Activated CD8-positive, alpha-beta T cell treated with anti-CD3 and anti-CD28 coated beads, Interleukin-2, amount 10 ng/mL, durations not matched to agents 7 days and 5 days (primary cell): ENCODE results near the gene HSPA1B. TPM values are rescaled to one million over a fixed set of nuclear protein-coding genes. Genes with fewer than 3 reads are reported as not detected.
A peak's percentile ranks its signal among the peaks of the same experiment; 100 is the strongest.

Experiments used
- ATAC-seq: fragments of 150-1000 bp; cut with Tn5 transposase; one replicate; pipeline ENCODE4 v1.10.0; 2021; ENCODE audit warnings: moderate library complexity
- CTCF ChIA-PET: fragments of 350-600 bp; sonication (Branson Sonifier 250); formaldehyde crosslinking; loops from one replicate; lab custom pipeline; 2021; ENCODE audit warnings: antibody characterized with exemption; lab: Charles Lee
- POLR2A ChIA-PET: fragments of 350-600 bp; sonication (Branson Sonifier 250); formaldehyde crosslinking; loops from one replicate; lab custom pipeline; 2021; ENCODE audit warnings: antibody characterized with exemption; lab: Charles Lee
- DNase-seq: peaks from one replicate; pipeline ENCODE4 v3.0.0-alpha.2; 2020
- H3K27ac Mint-ChIP-seq: one replicate; pipeline ENCODE4 v1.8.0; 2021; ENCODE audit warnings: mild to moderate bottlenecking, mixed read lengths
- H3K27me3 Mint-ChIP-seq: one replicate; pipeline ENCODE4 v1.8.0; 2021; ENCODE audit warnings: low read depth, mixed read lengths
- H3K36me3 Mint-ChIP-seq: one replicate; pipeline ENCODE4 v1.8.0; 2021; ENCODE audit warnings: low read depth, mixed read lengths
- H3K4me1 Mint-ChIP-seq: one replicate; pipeline ENCODE4 v1.8.0; 2021; ENCODE audit warnings: low read depth, mixed read lengths
- H3K4me3 Mint-ChIP-seq: one replicate; pipeline ENCODE4 v1.8.0; 2021; ENCODE audit warnings: mild to moderate bottlenecking, mixed read lengths
- H3K9me3 Mint-ChIP-seq: one replicate; pipeline ENCODE4 v1.8.0; 2022; ENCODE audit warnings: mixed read lengths; ENCODE audit not compliant: insufficient read depth
- total RNA-seq, 2 experiments: library from RNA; stranded (reverse); gene quantifications; one replicate each; pipeline ENCODE4 v1.2.3, GENCODE V29; 2021

The HSPA1B gene
- total RNA-seq = 10 to 100 TPM; 84.6 to 87.1 TPM

DNA sequence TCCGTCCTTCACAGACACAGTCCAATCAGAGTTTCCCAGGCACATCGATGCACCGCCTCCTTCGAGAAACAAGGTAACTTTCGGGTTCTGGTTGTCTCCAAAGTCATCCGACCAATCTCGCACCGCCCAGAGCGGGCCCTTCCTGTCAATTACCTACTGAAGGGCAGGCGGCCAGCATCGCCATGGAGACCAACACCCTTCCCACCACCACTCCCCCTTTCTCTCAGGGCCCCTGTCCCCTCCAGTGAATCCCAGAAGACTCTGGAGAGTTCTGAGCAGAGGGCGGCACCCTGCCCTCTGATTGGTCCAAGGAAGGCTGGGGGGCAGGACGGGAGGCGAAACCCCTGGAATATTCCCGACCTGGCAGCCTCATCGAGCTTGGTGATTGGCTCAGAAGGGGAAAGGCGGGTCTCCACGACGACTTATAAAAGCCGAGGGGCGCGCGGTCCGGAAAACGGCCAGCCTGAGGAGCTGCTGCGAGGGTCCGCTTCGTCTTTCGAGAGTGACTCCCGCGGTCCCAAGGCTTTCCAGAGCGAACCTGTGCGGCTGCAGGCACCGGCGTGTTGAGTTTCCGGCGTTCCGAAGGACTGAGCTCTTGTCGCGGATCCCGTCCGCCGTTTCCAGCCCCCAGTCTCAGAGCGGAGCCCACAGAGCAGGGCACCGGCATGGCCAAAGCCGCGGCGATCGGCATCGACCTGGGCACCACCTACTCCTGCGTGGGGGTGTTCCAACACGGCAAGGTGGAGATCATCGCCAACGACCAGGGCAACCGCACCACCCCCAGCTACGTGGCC is at the start of gene HSPA1B:
TSS of gene HSPA1B (plus strand) at position 453 of the 794 bp plus-strand sequence. CDS start at position 666, 213 bp downstream.
- DNase-seq (peak; percentile 99), ATAC-seq (peak; percentile 78)
- Mint-ChIP-seq H3K27ac (peak within 1 kb of the TSS; percentile 93), H3K4me3 (peak within 1 kb of the TSS; percentile 86), H3K4me1 (peaks cover 53% of the 10 kb centered on the region), H3K36me3 (peaks cover 27% of the 10 kb centered on the region), H3K27me3 (no peaks in the 10 kb centered on the region), H3K9me3 (no peaks in the 10 kb centered on the region)
- POLR2A ChIA-PET = interaction anchor here (0.7 to 3.4 kb wide), 13 partner anchors 9 to 235 kb away, joined by 3 to 33 read pairs (median 6); partner anchors contain the start of genes ABHD16A, BAG6, CLIC1 and CSNK2B
- CTCF ChIA-PET = interaction anchor here (0.9 to 2.8 kb wide), 13 partner anchors 13 to 276 kb away, joined by 3 to 17 read pairs (median 4); partner anchors contain the start of genes CLIC1, DDAH2, HSPA1A and HSPA1L

DNA sequence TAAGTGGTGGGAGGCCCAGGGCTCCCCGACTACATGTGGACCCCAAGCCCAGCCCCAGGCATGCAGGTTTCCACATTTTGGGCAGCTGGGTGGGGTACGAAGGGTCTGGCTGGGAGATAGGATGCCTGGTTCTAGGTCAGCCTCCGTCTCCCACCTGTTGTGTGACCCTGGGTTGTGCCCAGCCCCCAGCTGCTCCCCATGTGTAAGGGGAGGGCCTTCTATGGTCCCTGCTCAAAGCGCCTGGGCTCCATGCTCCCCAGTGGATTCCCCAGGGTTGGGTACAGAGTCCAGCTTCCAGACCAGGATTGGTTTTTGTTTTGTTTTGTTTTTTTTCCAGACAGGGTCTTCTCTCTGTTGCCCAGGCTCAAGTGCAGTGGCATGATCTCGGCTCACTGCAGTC is 49.3 kb upstream of the HSPA1B start:
- ChIA-PET CTCF (interaction anchor here (0.7 to 2.0 kb wide), 4 partner anchors 9 to 51 kb away, joined by 3 to 14 read pairs (median 4); no protein-coding TSS in a partner anchor), POLR2A (interaction anchor here (1.0 to 1.8 kb wide), 2 partner anchors 29 to 38 kb away, joined by 5 to 9 read pairs; partner anchors contain the start of genes LSM2 and MSH5)
- Mint-ChIP-seq H3K4me1 (peaks cover 32% of the 10 kb centered on the region), H3K9me3 (no peaks in the 10 kb centered on the region), H3K27me3 (no peaks in the 10 kb centered on the region), H3K27ac (peak overlapping the region; percentile 91), H3K36me3 (peaks cover 31% of the 10 kb centered on the region), H3K4me3 (no peak overlapping the region)
- no peak for ATAC-seq
- no peak for DNase-seq

DNA sequence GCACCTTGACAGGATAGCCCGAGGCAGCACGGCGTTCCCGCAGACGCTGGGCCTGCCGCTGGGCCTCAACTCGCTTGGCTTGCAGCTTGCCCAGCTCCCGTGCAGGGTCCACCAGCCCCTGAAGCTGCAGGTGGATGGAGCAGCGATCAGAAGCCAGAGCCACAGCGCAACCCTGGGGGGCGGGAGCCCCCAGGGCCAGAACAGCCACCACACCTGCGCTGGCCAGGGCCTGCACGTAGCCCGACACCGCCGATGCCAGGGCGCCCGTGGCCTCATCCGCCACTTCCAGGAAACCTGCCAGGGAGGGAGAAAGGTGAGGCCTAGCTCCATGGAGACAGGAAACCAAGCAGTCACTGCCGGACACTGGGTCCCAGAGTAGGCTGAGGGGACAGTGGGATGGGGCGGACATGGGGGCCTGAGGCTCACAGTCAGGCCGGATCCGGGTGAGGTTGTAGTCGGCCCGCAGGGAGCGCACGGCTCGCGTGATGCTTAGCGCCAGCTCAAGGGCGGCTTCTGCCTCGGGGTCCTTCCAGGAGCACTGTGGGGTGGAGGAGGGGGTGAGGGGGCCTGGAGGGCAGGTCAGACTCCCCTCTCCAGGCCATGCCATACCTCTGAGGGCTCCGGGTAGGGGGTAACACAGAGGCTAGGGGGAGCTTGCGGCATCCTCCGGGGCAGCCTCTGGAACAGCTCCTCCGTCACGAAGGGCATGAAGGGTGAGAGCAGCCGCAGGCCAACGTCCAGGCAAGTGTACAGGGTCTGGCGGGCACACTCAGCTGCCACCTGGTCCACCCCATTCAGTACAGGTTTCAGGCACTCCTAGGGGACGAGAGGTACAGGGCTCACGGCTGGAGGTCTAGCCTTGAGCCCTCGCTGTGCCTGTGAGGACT is 48.3 kb upstream of the HSPA1B start:
- peaks cover 30% of the 10 kb centered on the region for H3K4me1 Mint-ChIP-seq
- ChIA-PET POLR2A (interaction anchor here (0.6 to 1.0 kb wide), 2 partner anchors 12 to 39 kb away, joined by 3 to 4 read pairs; partner anchors contain the start of gene MSH5), CTCF (interaction anchor here (1.2 to 1.3 kb wide), 2 partner anchors 10 to 12 kb away, joined by 3 to 5 read pairs; no protein-coding TSS in a partner anchor)
- H3K27me3 Mint-ChIP-seq = no peaks in the 10 kb centered on the region
- no peaks in the 10 kb centered on the region for H3K9me3 Mint-ChIP-seq
- no peak overlapping the region for H3K27ac Mint-ChIP-seq
- ATAC-seq (no peak), DNase-seq (no peak)
- H3K4me3 Mint-ChIP-seq = no peak overlapping the region
- H3K36me3 Mint-ChIP-seq = peaks cover 35% of the 10 kb centered on the region

DNA sequence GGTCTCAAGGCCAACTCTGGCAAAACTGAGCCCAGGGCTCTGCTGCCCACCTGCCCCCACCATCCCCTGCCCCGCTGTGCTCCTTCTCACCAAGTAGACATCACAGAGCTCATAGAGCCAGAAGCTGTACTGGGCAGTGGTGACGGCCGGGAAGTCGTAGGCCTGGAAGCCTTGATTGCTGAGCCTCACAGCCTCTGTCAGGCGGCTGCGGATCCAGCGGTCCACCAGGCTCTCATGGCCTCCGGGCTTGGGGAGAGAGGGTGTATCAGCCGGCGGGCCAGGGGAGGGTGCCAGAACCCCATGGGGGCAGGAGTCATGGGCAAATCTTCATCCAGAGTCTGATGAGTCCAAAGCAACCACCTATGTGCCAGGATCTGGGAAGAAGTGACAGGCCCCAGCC is 47.6 kb upstream of the HSPA1B start:
- no peak for DNase-seq
- no peak for ATAC-seq
- ChIA-PET POLR2A (no interaction called here), CTCF (interaction anchor here (1.2 to 1.8 kb wide), 2 partner anchors 10 to 11 kb away, joined by 3 to 8 read pairs; no protein-coding TSS in a partner anchor)
- Mint-ChIP-seq H3K4me1 (peaks cover 30% of the 10 kb centered on the region), H3K27ac (no peak overlapping the region), H3K36me3 (peaks cover 41% of the 10 kb centered on the region), H3K4me3 (no peak overlapping the region), H3K27me3 (no peaks in the 10 kb centered on the region), H3K9me3 (no peaks in the 10 kb centered on the region)

DNA sequence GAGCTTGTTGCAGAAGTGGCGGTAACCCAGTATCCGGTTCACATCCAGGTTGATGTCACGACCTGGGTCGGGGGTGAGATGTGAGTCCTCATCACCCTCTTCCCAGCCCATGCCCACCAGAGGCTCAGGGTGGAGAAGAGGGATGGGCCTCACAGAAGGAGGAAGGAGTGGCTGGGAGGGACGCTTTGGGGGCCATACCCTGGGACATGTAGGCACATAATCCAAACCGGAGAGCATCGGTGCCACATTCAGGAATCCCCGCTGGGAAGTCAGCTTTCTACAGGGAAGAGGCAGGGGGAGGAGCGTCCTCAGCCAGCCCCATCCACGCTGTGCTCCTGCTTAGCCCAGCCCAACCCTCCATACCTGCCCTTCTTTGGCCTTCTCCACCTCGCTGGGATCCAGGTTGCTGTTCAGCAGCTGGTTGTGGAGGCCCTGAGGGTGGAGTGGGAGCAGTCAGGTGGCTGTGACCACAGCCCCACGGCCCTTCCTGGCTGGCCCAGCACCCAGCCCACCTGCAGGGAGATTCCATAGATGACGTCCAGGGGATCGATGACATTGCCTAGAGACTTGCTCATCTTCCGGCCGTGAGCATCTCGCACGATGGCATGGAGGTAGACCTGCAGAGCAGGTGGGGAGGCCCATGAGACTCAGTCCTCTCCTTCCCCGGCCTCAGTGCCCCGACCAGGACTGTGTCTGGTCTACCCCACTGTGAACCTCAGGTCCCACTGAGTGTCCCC is 46.9 kb upstream of the HSPA1B start:
- no peak for ATAC-seq
- no peak overlapping the region for H3K27ac Mint-ChIP-seq

DNA sequence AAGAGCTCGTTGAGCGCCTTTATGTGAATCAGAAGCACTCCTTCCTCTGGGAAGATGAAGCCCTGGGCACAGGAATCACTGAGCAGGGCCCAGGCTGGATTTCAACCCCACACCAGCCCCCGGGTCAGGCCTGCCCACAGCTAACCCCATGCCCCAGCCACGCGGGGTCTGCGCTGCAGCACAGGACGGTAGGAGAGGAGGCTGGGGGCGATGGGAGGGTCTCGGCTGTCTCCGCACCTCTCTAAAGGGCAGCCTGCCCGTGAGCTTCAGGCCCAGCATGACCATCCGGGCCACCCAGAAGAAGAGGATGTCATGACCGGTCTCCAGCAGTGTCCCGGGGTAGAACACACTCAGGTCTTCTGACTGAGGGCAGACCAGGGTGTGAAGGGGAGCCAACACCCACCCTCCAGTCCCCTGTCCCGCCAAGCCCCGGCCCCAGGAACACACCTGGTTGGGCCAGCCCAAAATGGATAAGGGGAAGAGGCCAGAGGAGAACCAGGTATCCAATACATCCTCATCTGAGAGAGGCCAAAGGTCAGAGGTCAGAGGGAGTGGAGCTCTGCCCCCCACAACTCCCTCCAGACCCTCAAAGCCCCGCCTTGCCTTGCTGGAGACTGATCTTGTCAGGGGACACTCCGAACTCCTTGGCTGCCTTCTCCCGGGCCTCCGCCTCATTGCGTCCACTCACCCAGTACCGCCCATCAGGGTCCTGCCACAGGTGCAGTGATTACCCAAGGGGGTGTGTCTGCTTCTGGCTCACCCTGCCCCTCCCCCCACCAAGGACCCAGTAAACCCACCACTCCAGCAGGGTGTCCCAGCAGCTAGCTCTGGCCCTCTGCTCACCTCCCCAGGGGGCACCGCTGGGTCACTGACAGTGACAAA is 46.1 kb upstream of the HSPA1B start:
- POLR2A ChIA-PET = no interaction called here
- Mint-ChIP-seq H3K36me3 (peaks cover 43% of the 10 kb centered on the region), H3K27ac (no peak overlapping the region)

More for the DNA sequence above, 46.9 kb upstream of the HSPA1B start:
- no peaks in the 10 kb centered on the region for H3K9me3 Mint-ChIP-seq
- no peak for DNase-seq
- H3K4me1 Mint-ChIP-seq = peaks cover 23% of the 10 kb centered on the region
- no peaks in the 10 kb centered on the region for H3K27me3 Mint-ChIP-seq
- H3K4me3 Mint-ChIP-seq = no peak overlapping the region
- ChIA-PET CTCF (interaction anchor here (1.1 to 1.8 kb wide), 2 partner anchors 10 to 11 kb away, joined by 5 to 8 read pairs; no protein-coding TSS in a partner anchor), POLR2A (no interaction called here)
- H3K36me3 Mint-ChIP-seq = peaks cover 41% of the 10 kb centered on the region

DNA sequence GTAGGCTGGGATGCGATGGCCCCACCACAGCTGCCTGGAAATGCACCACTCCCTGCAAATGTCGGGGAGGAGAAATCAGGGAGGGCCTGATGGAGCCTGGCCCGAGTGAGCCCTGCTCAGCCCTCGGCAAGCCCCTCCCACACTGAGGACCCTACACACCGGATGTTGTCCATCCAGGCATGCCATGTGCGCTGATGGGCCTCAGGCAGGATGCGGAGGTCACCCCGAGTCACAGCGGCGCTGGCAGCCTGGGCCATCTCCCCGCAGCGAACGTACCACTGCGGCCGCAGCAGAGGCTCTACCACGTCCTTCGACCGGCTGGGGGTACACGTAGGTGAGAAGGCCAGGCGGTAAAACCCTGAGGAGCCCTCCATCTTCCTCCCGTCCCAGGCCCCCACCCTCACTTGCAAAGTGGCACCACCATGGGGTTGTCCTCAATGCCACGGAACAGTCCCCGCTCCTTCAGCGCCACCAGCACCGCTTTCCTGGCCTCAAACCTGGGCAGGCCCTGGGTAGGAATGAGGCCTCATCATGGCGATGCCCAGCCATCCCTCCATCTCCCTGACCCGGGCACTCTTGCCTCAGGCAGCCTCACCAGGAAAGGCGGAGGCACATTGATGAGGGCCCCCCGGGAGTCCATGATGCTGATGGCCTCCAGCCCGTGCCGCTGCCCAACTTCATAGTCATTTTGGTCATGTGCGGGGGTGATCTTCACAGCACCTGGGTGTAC is 45.2 kb upstream of the HSPA1B start:
- no peak for DNase-seq
- CTCF ChIA-PET = interaction anchor here (1.1 to 1.5 kb wide), 2 partner anchors 9 to 12 kb away, joined by 5 to 6 read pairs; no protein-coding TSS in a partner anchor
- Mint-ChIP-seq H3K9me3 (no peaks in the 10 kb centered on the region), H3K27ac (no peak overlapping the region), H3K36me3 (peaks cover 40% of the 10 kb centered on the region), H3K27me3 (no peaks in the 10 kb centered on the region), H3K4me3 (no peak overlapping the region), H3K4me1 (peaks cover 7% of the 10 kb centered on the region)
- POLR2A ChIA-PET = interaction anchor here (1.8 kb wide), 1 partner anchor 42 kb away, joined by 4 read pairs; the partner anchor contains the start of gene MSH5
- no peak for ATAC-seq

More for the DNA sequence above, 46.1 kb upstream of the HSPA1B start:
- DNase-seq (no peak), ATAC-seq (no peak)
- H3K27me3 Mint-ChIP-seq = no peaks in the 10 kb centered on the region
- CTCF ChIA-PET = interaction anchor here (1.1 to 1.8 kb wide), 2 partner anchors 10 to 12 kb away, joined by 5 to 8 read pairs; no protein-coding TSS in a partner anchor
- H3K9me3 Mint-ChIP-seq = no peaks in the 10 kb centered on the region
- H3K4me1 Mint-ChIP-seq = peaks cover 15% of the 10 kb centered on the region
- H3K4me3 Mint-ChIP-seq = no peak overlapping the region

DNA sequence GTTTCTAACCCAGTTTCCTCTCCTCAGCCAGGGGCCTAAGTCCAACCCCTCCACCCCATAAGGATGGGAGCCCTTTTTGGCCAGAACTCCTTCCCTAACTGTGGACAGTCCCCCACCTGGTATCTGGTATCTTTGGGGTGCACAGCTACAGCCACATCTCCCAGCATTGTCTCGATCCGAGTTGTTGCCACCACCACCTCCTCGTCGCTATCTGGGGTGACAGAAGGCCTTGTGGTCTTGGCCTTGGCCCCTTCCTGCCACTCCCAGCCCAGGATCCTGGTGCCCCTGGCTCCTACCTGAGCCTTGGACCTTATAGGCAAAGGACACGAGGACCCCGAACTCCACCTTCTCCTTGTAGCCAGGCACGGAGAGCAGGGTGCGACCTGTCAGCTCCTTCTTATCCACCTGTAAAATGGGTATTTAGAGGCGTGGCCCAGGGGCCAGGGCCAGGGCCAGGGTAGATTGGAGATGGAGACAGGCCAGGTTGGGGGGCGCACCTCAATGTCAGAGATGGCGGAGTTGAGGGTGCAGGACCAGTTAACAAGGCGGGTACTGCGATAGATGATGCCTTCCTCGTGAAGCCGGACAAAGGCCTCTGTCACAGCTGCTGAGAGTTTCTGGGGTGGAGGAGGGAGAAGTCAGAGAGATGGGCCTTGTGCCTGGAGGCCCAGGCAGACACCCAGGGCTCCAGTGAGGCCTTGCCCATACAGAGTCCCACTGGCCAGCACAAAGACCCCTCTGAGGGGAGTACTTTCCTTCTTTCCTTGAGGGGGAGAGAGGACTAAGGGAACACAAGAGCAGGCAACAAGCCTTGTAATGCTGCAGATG is 43.2 kb upstream of the HSPA1B start:
- ChIA-PET POLR2A (interaction anchor here (0.6 to 1.8 kb wide), 4 partner anchors 11 to 44 kb away, joined by 3 to 4 read pairs (median 3); partner anchors contain the start of gene MSH5), CTCF (interaction anchor here (0.8 to 1.5 kb wide), 3 partner anchors 12 to 22 kb away, joined by 3 to 6 read pairs (median 4); partner anchors contain the start of genes LSM2 and VARS1)
- ATAC-seq (no peak), DNase-seq (no peak)
- no peaks in the 10 kb centered on the region for H3K9me3 Mint-ChIP-seq
- H3K27me3 Mint-ChIP-seq = no peaks in the 10 kb centered on the region
- H3K27ac Mint-ChIP-seq = peak overlapping the region; percentile 52
- H3K4me1 Mint-ChIP-seq = no peaks in the 10 kb centered on the region
- H3K4me3 Mint-ChIP-seq = no peak overlapping the region
- peaks cover 39% of the 10 kb centered on the region for H3K36me3 Mint-ChIP-seq

DNA sequence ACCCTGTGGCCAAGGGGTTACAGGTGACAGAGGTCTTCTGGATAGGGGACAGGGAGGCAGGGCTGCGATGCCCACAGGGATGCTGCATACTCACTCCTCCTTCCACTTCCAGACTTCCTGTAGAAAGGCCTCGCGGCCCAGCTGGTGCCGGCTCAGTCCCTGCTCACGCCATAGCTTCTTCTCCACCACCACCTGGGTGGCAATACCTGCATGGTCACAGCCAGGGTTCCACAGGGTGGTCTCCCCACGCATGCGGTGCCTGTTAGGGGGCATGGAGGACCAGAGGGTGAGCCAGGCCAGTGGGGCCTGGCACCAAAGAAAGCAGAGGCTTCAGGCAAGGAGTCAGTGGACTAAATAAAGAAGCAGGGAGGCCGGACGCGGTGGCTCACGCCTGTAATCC is 42.1 kb upstream of the HSPA1B start:
- Mint-ChIP-seq H3K4me3 (no peak overlapping the region), H3K4me1 (no peaks in the 10 kb centered on the region), H3K27me3 (no peaks in the 10 kb centered on the region), H3K36me3 (peaks cover 40% of the 10 kb centered on the region), H3K27ac (no peak overlapping the region), H3K9me3 (no peaks in the 10 kb centered on the region)
- ChIA-PET CTCF (interaction anchor here (1.6 to 3.1 kb wide), 2 partner anchors 9 to 16 kb away, joined by 4 to 21 read pairs; no protein-coding TSS in a partner anchor), POLR2A (interaction anchor here (0.7 to 1.1 kb wide), 2 partner anchors 12 to 13 kb away, joined by 3 read pairs; no protein-coding TSS in a partner anchor)
- no peak for DNase-seq
- no peak for ATAC-seq
